ENCODE data around the gene PDE3B.

PDE3B gene

DNA sequence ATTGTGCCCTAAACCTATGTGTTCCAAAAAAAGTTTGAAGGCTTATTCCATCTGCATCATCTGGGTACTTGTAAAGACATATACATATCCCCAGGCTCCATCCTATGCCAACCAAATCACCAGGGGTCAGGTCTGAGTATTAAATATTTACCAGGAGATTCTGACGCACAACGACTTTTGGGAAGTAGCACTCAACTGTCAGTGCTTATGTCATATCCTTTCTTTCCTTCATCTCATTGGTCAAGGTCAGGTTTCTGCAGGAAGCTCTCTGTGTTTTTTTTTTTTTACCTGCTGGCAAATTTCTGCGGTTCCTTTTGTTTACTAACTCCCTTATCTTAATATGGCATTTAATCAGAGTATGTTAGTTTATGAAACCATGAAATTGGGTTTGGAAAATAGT, 270.9 kb downstream of the PDE3B start:
- no peaks in the 10 kb centered on the region for H3K9me3 ChIP-seq (ENCODE audit: control insufficient read depth in 1 of 2, low read length in 2 of 2)
- no peak overlapping the region for H3K4me3 ChIP-seq (ENCODE audit: low read depth in 1 of 2, low read length in 2 of 2)
- H3K36me3 ChIP-seq (ENCODE audit: control insufficient read depth in 1 of 2, insufficient read depth in 2 of 2, low read length in 2 of 2) = no peaks in the 10 kb centered on the region
- no peaks in the 10 kb centered on the region for H3K27me3 ChIP-seq (ENCODE audit: low read depth, low read length)
- no peak overlapping the region for H3K27ac ChIP-seq (ENCODE audit: low read length)
- H3K4me1 ChIP-seq (ENCODE audit: control insufficient read depth in 1 of 2, insufficient read depth in 2 of 2, low read length in 2 of 2) = no peaks in the 10 kb centered on the region

DNA sequence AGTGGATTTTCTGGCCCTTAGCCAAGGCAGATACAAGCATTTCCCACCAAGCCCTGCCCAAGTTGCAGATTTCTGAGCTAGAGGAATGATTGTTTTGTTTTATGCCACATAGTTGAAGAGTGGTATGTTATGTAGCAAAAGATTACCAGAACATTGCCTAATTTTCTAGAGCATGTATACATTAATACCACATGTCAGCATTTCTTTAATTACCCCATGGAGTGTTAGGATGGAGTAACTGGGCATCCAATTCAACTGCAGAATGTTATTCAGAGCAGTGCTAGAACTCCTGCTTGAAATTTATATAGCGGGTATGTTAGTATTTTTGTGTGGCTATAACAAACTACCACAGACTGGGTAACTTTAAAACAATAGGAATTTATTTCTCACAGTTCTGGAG, 272.8 kb downstream of the PDE3B start:
- Histone ChIP-seq H3K27ac (ENCODE audit: low read length) (no peak overlapping the region), H3K27me3 (ENCODE audit: low read depth, low read length) (no peaks in the 10 kb centered on the region), H3K9me3 (ENCODE audit: control insufficient read depth in 1 of 2, low read length in 2 of 2) (no peaks in the 10 kb centered on the region), H3K4me1 (ENCODE audit: control insufficient read depth in 1 of 2, insufficient read depth in 2 of 2, low read length in 2 of 2) (no peaks in the 10 kb centered on the region), H3K4me3 (ENCODE audit: low read depth in 1 of 2, low read length in 2 of 2) (no peak overlapping the region), H3K36me3 (ENCODE audit: control insufficient read depth in 1 of 2, insufficient read depth in 2 of 2, low read length in 2 of 2) (no peaks in the 10 kb centered on the region)

All from muscle layer of duodenum (tissue), 2 donors.